GOT3 (cell line): ENCODE data around the gene THEMIS.
"Not testable (repeated sequence)": the region's sequence is repeated elsewhere in the genome, so short reads cannot be mapped to it uniquely, and the experiment has no call there.

Experiments
- DNase-seq: peaks from one replicate; lab custom pipeline; 2025; ENCODE audit warnings: mixed read lengths; lab: John Stamatoyannopoulos, UW

The THEMIS gene

GRCh38 chr6:127912914-127913313 is 12.1 kb upstream of the THEMIS start:
- no peak for DNase-seq

GRCh38 chr6:127907960-127908640 is 7.2 kb upstream of the THEMIS start:
- no peak for DNase-seq

DNA sequence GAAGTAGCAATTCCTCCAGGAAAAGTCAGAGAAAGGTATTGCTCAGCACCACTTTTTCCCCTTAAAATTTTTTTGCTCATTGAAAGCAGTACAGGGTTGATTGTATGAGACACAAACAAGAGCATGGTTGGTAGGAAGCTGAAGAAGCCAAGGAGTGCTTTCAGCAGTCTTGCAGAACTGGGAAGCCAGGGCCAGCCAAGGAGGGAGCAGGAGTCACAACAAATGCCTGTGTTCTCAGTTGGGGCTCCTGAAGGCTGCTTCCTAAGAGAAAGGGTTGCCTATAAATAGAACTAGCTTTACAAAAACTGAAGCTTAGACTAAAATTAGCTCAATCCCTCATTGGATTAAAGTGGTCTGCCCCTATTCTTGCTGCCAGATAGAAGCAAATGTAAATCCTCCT is 3.3 kb upstream of the THEMIS start:
- no peak for DNase-seq

DNA sequence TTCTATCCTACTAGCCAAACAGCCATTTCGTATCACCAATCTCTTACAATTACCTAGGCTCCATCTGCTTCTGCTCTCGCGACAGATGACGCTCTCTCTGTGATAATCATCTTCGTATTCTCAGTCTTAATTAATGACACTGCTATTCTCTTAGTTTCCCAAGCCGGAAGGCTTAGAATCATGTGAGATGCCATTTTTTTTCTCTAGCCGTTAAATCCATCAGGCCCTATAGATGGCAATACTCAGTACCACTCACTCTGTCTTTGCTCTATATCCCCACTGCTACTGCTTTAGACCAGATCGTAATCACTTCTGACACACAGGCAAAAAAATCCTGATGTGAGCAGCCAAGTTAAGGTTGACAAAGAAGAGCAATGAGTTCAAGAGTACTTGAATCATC is 2.1 kb upstream of the THEMIS start:
- DNase-seq: no peak

DNA sequence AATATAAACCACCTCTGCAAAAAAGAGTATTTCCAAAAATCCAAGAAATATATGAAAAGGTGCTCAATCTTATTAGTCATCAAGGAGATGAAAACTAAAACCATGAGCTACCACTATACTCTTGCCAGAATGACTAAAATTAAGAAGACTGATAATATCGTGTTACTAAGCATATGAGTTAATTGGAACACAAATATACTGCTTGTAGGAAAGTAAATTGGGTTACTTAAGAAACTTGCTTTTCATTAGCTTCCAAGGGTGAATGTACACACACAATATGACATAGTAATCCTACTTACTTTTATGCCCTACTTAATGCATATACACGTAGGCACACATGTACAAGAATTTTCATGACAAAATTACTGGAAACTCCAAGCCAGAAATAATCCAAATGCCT is 3.4 kb downstream of the THEMIS start:
- DNase-seq: no peak

DNA sequence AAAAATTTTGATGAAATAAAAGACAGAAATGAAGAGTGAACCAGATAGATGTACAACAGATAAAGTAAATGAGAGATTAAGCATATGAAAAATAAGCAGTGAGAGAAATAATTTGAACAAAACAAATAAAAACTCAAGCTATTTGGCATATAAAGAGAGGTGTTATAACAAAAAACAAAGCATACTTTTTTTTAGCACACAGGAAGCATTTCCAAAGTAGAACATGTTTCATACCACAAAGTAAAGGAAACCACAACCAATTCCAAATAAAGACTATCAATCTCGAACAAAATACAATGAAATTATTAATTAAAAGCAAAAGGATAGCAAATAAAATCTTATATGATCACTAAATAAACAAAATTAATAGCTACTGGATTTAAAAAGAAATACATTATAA is 6.8 kb downstream of the THEMIS start:
- no peak for DNase-seq

DNA sequence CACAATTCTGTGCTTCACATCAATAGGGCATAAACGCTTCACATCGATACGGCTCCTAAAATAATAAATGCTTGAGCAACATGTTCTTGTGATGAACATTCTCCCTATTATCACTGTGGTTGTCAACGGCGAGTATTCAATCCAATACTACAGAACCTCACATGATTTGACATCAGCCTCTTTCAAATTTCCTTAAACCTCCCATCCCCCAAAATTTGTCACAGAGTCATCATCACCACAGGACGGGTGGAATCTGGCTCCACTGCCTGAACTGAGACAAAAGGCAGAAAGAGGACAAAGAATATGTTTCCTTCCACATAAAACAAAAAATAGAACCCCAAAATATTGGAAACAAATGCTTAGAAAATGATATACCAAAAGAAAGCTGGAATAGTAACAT is 7.3 kb downstream of the THEMIS start:
- DNase-seq: no peak

GRCh38 chr6:127891731-127892326 is 9.0 kb downstream of the THEMIS start:
- no peak for DNase-seq

DNA sequence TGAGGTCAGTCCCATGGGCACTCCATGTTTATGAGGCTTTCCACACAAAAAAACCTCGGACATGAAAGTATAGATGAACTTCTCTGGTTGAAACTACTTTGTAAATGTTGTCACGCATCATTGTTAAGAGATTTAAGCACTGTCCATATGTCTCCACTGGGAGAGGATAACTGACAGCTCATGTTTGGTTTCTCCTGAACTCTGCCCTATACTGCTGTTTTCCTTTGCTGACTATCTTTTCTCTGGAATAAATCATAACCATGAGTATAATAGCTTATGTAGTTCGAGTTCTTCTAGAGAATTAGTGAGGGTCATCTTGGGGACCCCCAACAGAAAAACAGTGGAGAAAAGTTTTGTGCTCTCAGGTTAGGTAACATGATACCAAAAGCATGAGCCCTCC is 14.3 kb downstream of the THEMIS start:
- no peak for DNase-seq

DNA sequence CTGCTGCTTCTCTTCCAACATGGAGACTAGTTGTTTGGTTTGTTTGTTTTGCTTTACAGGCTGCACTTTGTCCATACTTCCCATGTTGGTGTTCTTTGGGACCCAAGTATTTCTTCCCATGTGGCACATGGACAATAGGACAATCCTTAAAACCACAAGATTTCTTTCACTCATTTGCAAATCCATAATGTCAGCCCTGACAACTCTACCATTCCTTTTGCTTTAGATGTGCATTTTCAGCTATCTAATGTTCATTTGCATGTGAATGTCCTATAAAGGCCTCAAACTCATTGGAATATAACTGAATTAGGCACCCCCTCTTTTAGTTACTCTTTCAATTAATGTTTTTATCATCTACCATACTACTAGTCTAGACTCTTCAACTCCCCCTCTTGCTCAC is 16.7 kb downstream of the THEMIS start:
- DNase-seq: no peak

- not testable (repeated sequence) for DNase-seq
Observed at GRCh38 chr6:127881949-127882348, 18.9 kb downstream of the THEMIS start.

DNA sequence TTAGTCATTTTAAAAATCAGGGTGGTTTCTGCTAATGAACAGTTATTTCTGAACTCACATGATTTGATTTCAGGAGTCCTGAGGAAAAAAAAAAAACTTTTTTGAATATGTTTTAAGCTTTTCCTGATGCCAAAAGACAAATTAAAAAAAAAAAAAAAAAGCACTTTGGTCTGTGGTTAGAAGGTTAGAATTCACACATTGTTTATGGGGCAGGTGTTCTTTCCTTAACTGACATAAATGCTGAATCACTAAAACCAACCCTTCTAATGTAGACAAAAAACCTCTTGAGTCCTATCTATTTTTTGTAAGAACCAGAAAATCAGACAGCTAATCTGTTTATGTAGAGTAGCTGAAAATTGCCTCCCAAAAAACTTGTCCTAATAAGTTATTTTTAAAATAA is 20.4 kb downstream of the THEMIS start:
- DNase-seq: no peak

DNA sequence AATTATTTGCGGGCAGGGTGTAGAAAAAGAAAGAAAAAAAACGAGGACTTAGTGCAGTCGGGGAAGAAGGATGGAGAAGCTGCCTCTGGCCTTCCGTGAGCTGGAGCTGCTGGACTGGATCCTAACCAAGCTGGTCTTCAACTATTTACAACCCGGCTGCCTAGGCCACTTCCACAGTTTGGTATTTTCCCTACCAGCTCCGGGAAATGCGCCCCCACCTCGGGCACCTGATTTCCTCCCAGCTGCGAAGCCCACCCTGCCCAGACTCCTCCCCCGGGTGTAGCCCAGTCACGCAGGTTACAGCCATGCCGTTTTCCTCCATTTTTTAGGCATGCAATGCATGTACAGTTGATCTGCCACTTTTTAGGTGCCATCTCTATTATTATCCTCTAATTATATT is 21.2 kb downstream of the THEMIS start:
- no peak for DNase-seq

DNA sequence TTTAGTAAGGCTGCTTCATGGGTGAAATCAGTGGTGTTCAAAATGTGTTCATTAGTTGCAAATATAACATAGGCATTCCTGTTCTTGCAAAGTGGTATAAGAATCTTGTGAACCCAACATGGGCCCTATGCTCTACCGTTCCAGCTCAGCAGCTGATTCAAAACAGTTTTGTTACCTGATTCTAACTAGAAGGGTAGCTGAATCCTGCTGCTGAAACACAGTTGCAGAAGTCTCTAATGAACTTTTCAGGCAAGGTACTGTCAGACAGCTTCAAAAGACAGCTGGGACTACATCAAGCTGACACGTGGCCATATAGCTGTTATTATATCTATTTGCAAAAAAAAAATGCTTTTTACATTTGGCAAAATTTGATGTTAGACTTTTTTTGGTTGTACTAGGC is 22.7 kb downstream of the THEMIS start:
- no peak for DNase-seq

- DNase-seq: no peak
Observed at GRCh38 chr6:127877231-127877630, 23.6 kb downstream of the THEMIS start.

DNA sequence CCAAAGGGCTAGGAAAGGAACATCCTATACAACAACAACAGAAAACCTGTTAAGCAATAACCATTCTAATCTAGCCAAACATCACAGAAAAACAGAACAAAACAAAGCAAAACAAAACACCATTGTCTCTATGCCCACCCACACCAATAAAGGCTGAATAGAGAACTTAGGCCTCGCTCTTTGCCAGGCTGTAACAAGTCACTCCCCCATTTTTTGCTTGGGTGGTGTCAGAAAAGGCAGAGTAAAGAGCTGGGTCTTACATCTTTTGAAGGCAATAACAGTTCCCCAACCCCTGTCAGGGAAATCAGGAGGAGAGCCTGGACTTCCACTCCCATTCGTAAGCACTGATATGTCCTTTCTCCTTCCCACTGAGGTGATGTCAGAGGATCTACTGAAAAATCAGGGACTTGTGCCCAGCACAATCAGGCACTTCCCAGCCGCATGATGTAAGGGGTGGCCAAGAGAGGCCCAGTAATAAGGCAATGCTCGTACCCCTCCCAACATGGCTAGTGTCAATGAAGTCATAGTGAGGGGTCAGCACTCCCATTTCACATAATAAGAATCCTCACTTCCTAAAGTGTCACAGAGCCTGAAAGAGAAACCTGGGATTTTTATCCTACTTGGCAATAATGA is 31.0 kb downstream of the THEMIS start:
- no peak for DNase-seq

- no peak for DNase-seq
Observed at GRCh38 chr6:127869183-127869582, 31.7 kb downstream of the THEMIS start.

DNA sequence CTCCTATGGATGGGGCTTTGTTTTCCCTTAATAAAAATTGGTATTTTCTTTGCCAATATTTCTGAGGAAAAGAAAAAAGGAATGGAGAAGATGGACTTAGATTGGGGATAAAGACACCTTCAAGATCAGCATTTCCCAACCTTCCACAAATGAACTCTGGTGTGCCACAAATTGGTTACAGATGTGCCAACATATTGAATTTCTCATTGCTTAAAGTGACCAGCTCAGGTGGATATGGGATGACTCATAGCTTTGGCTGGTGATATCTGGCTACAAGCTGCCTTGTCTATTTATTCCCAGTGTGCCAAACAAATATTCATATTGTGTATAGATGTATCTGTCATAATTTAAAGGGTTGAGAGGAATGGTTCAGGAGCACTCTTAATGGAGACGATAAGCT is 32.5 kb downstream of the THEMIS start:
- DNase-seq: no peak

- DNase-seq: no peak
Observed at GRCh38 chr6:127866766-127867165, 34.1 kb downstream of the THEMIS start.

DNA sequence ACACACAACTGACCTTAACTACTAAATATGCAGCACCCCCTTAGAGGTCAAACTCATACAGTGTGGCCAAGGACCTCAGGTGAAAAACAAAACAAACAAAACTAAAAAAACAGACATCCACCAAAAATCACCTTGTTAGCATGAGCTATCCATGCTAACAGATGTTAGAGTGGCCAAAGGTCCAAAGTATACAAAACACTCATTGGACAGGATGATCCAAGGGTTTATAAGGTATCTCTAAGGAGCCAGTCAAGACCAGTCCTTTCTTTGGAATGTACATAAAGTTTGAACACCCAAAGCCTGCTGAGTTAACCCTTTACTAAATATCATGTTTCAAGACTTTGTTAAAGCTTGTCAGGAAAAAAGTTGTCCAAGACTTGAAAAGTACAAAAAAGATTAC is 35.8 kb downstream of the THEMIS start:
- no peak for DNase-seq

GRCh38 chr6:127864701-127865100 is 36.2 kb downstream of the THEMIS start:
- no peak for DNase-seq

GRCh38 chr6:127860723-127861122 is 40.1 kb downstream of the THEMIS start:
- no peak for DNase-seq

DNA sequence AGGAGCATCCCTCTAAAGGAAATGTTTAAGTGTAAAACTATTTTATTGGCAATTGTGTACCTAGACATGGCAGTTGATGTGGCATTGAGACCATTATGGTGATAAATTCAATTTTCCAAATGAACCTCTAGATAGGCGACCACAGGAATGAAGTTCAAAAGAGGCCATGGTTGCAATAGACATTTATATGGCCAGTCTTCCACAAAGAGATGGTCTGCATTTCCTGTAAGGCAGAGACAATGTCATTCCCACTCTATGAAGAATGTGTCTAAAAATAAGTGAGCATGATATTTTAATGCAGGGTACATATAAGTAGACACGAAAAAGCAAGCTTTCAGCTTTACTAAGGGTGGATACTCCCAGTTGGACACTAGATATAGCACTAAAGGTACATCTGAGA is 40.9 kb downstream of the THEMIS start:
- DNase-seq: no peak
